Liver (tissue), 3 donors: ENCODE data around the gene TTC38.

Experiments used
- EGR1 ChIP-seq, 2 donors: IDR thresholded peaks; 2 replicates each; pipeline ENCODE4 v1.6.1; 2016 to 2018; ENCODE audit warnings: antibody characterized with exemption in 2 of 2, low read depth in 2 of 2
- FOXA2 ChIP-seq: IDR thresholded peaks from 2 replicates; pipeline ENCODE4 v1.6.1; 2016; ENCODE audit warnings: antibody characterized with exemption
- GABPA ChIP-seq, 2 donors: IDR thresholded peaks in 1 of 2; conservative IDR thresholded peaks in 1 of 2; 2 replicates each; pipeline ENCODE4 v1.6.1; 2016; ENCODE audit warnings: antibody characterized with exemption in 2 of 2, mild to moderate bottlenecking in 1 of 2, moderate library complexity in 1 of 2
- JUND ChIP-seq, 2 donors: IDR thresholded peaks; 2 replicates each; pipeline ENCODE4 v1.6.1; 2016; ENCODE audit warnings: antibody characterized with exemption in 2 of 2
- NR2F2 ChIP-seq: IDR thresholded peaks from 2 replicates; pipeline ENCODE4 v1.6.1; 2016; ENCODE audit warnings: antibody characterized with exemption
- RAD21 ChIP-seq, 2 donors: IDR thresholded peaks; 2 replicates each; pipeline ENCODE4 v1.6.1; 2016; ENCODE audit warnings: antibody characterized with exemption in 2 of 2, mild to moderate bottlenecking in 2 of 2
- RXRA ChIP-seq, 2 donors: IDR thresholded peaks; 2 replicates each; pipeline ENCODE4 v1.6.1; 2017 to 2018; ENCODE audit warnings: antibody characterized with exemption in 2 of 2, mild to moderate bottlenecking in 1 of 2
- SP1 ChIP-seq: IDR thresholded peaks from 2 replicates; pipeline ENCODE4 v1.6.1; 2018; ENCODE audit warnings: antibody characterized with exemption, mild to moderate bottlenecking
- TAF1 ChIP-seq: conservative IDR thresholded peaks from 2 replicates; pipeline ENCODE4 v1.6.1; 2016; ENCODE audit warnings: antibody characterized with exemption, mild to moderate bottlenecking
- YY1 ChIP-seq: IDR thresholded peaks from 2 replicates; pipeline ENCODE4 v1.6.1; 2016; ENCODE audit warnings: antibody characterized with exemption, mild to moderate bottlenecking
- TF ChIP-seq, protein P1 (sequence below): fragments of 150-350 bp; IDR thresholded peaks from 2 replicates; pipeline ENCODE4 v1.5.1; 2017; ENCODE audit warnings: improper control_type of control experiment, low read depth, low read length; ENCODE audit not compliant: missing input control
- TF ChIP-seq, protein P2 (sequence below): IDR thresholded peaks from 2 replicates; pipeline ENCODE4 v1.6.1; 2016; ENCODE audit warnings: antibody characterized with exemption
- TF ChIP-seq, protein P3 (sequence below): IDR thresholded peaks from 2 replicates; pipeline ENCODE4 v1.6.1; 2016; ENCODE audit warnings: antibody characterized with exemption
- TF ChIP-seq, protein P4 (sequence below): IDR thresholded peaks from 2 replicates; pipeline ENCODE4 v1.6.1; 2016; ENCODE audit warnings: antibody characterized with exemption
- donor health status: healthy.
- donor health status: healthy.

DNA sequence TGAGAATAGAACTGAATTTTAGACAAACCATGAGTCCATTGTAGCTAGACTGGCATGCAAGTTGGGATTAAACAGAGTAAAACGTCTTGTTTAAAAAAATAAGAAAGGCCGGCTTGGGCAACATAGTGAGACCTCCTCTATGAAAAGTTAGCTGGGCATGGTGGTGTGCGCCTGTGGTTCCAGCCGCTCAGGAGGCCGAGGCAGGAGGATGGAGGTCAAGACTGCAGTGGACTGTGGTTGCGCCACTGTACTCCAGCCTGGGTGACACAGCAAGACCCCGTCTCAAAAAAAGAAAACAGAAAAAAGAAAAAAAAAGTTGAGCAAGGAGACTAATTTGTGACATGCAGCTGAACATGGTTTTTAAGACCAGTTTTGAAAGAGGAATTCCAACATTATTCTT, 41.2 kb upstream of the TTC38 start:
- TF ChIP-seq, protein P1, sequence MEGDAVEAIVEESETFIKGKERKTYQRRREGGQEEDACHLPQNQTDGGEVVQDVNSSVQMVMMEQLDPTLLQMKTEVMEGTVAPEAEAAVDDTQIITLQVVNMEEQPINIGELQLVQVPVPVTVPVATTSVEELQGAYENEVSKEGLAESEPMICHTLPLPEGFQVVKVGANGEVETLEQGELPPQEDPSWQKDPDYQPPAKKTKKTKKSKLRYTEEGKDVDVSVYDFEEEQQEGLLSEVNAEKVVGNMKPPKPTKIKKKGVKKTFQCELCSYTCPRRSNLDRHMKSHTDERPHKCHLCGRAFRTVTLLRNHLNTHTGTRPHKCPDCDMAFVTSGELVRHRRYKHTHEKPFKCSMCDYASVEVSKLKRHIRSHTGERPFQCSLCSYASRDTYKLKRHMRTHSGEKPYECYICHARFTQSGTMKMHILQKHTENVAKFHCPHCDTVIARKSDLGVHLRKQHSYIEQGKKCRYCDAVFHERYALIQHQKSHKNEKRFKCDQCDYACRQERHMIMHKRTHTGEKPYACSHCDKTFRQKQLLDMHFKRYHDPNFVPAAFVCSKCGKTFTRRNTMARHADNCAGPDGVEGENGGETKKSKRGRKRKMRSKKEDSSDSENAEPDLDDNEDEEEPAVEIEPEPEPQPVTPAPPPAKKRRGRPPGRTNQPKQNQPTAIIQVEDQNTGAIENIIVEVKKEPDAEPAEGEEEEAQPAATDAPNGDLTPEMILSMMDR, result no peak
- TF ChIP-seq NR2F2, result no peak
- no peak for TF ChIP-seq RAD21 (IDR thresholded peaks at IDR 0.05)
- TF ChIP-seq FOXA2, result no peak
- TF ChIP-seq GABPA (IDR thresholded peaks at IDR 0.05 in 1 of 2, conservative IDR thresholded peaks at IDR 0.05 in 1 of 2), result no peak
- TF ChIP-seq RXRA (IDR thresholded peaks at IDR 0.05), result no peak
- TF ChIP-seq, protein P2, sequence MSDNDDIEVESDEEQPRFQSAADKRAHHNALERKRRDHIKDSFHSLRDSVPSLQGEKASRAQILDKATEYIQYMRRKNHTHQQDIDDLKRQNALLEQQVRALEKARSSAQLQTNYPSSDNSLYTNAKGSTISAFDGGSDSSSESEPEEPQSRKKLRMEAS, result no peak
- TF ChIP-seq JUND (IDR thresholded peaks at IDR 0.05), result no peak
- TF ChIP-seq EGR1 (IDR thresholded peaks at IDR 0.05; ENCODE audit: low read depth in 2 of 2), result no peak
- TF ChIP-seq YY1, result no peak
- TF ChIP-seq TAF1, result no peak
- TF ChIP-seq SP1, result no peak
- TF ChIP-seq, protein P3, sequence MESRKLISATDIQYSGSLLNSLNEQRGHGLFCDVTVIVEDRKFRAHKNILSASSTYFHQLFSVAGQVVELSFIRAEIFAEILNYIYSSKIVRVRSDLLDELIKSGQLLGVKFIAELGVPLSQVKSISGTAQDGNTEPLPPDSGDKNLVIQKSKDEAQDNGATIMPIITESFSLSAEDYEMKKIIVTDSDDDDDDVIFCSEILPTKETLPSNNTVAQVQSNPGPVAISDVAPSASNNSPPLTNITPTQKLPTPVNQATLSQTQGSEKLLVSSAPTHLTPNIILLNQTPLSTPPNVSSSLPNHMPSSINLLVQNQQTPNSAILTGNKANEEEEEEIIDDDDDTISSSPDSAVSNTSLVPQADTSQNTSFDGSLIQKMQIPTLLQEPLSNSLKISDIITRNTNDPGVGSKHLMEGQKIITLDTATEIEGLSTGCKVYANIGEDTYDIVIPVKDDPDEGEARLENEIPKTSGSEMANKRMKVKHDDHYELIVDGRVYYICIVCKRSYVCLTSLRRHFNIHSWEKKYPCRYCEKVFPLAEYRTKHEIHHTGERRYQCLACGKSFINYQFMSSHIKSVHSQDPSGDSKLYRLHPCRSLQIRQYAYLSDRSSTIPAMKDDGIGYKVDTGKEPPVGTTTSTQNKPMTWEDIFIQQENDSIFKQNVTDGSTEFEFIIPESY, result no peak
- TF ChIP-seq, protein P4, sequence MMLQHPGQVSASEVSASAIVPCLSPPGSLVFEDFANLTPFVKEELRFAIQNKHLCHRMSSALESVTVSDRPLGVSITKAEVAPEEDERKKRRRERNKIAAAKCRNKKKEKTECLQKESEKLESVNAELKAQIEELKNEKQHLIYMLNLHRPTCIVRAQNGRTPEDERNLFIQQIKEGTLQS, result no peak
